CD4-positive, alpha-beta T cell treated with Interleukin-4 for 1 hour (primary cell): Measurements from ENCODE around the gene TRIM49.
"Not testable (repeated sequence)": the region's sequence is repeated elsewhere in the genome, so short reads cannot be mapped to it uniquely, and the experiment has no call there.

Experiments used
- DNase-seq, 2 donors: peaks; one replicate each; pipeline ENCODE4 v3.0.0-alpha.2; 2020 to 2022

Gene TRIM49, protein sequence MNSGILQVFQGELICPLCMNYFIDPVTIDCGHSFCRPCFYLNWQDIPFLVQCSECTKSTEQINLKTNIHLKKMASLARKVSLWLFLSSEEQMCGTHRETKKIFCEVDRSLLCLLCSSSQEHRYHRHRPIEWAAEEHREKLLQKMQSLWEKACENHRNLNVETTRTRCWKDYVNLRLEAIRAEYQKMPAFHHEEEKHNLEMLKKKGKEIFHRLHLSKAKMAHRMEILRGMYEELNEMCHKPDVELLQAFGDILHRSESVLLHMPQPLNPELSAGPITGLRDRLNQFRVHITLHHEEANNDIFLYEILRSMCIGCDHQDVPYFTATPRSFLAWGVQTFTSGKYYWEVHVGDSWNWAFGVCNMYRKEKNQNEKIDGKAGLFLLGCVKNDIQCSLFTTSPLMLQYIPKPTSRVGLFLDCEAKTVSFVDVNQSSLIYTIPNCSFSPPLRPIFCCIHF

GRCh38 chr11:89808475-89808874, at the start of gene TRIM49:
Gene TRIM49, minus strand, starts transcription at chr11:89808575. Its CDS starts 4,106 bp downstream, at chr11:89804469.
- DNase-seq, result not testable (repeated sequence)

DNA sequence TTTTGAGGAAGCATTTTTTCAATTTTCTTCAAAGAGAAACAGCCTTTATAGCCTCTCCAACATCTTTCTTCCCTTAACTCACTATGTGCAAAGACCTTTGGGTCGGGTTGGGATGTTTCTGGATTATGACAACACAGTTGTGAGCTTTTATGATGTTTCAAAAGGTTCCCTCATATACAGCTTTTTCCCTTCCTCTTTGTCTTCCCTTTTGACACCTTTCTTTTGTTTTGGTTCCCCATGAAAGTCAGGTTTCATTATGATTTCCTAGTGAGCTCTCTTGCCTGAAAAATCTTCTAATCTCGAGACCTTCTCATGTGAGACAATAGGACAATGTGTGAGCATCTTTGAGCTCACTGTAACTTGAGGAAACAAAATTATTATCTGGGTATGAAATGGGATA, 18.3 kb upstream of the TRIM49 start:
- DNase-seq, result not testable (repeated sequence)

DNA sequence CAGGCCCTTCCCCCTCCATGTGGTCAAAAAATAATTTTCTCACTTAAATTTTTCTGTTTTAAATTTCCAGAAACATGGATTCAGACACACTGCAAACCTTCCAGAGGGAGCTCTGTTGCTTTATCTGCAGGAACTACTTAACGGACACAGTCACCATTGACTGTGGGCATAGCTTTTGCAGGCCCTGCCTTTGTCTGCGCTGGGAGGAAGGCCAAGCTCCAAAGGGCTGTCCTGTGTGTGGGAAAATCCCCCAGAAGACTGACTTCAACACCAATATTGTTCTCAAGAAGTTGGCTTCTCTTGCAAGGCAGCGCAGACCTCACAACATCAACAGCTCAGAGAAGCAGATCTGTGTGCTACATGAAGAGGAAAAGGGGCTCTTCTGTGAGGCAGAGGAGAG, 11.6 kb upstream of the TRIM49 start:
- not testable (repeated sequence) for DNase-seq

- not testable (repeated sequence) for DNase-seq
These were observed 5.2 kb upstream of the TRIM49 start for GRCh38 chr11:89813535-89813934.

- DNase-seq, result not testable (repeated sequence)
These were observed 20.8 kb downstream of the TRIM49 start for GRCh38 chr11:89787506-89788063.

GRCh38 chr11:89785726-89786125, 22.6 kb downstream of the TRIM49 start:
- DNase-seq, result not testable (repeated sequence)

- DNase-seq, result not testable (repeated sequence)
These were observed 57.6 kb downstream of the TRIM49 start for GRCh38 chr11:89750822-89751221.
